Measurements from ENCODE around the gene RBBP5.

The RBBP5 gene

GRCh38 chr1:205072286-205072685 is 49.5 kb downstream of the RBBP5 start:
- Histone ChIP-seq H3K27me3 (ENCODE audit: insufficient read depth, low read length) (no peaks in the 10 kb centered on the region), H3K4me1 (ENCODE audit: insufficient read depth, low read length) (no peaks in the 10 kb centered on the region), H3K4me3 (ENCODE audit: low read length) (no peak overlapping the region), H3K9ac (ENCODE audit: low read depth, low read length) (no peak overlapping the region), H3K9me3 (ENCODE audit: insufficient read depth, low read depth, low read length) (no peaks in the 10 kb centered on the region), H3K36me3 (ENCODE audit: insufficient read depth, low read depth, low read length) (no peaks in the 10 kb centered on the region), H3K27ac (ENCODE audit: low read length) (no peak overlapping the region)

GRCh38 chr1:205071801-205072200 is 50.0 kb downstream of the RBBP5 start:
- Histone ChIP-seq H3K27me3 (ENCODE audit: insufficient read depth, low read length) (no peaks in the 10 kb centered on the region), H3K27ac (ENCODE audit: low read length) (no peak overlapping the region), H3K4me1 (ENCODE audit: insufficient read depth, low read length) (no peaks in the 10 kb centered on the region), H3K9me3 (ENCODE audit: insufficient read depth, low read depth, low read length) (no peaks in the 10 kb centered on the region), H3K36me3 (ENCODE audit: insufficient read depth, low read depth, low read length) (no peaks in the 10 kb centered on the region), H3K4me3 (ENCODE audit: low read length) (no peak overlapping the region), H3K9ac (ENCODE audit: low read depth, low read length) (no peak overlapping the region)

- Histone ChIP-seq H3K27me3 (ENCODE audit: insufficient read depth, low read length) (no peaks in the 10 kb centered on the region), H3K4me3 (ENCODE audit: low read length) (no peak overlapping the region)
These were observed 50.8 kb downstream of the RBBP5 start for GRCh38 chr1:205071028-205071409.

GRCh38 chr1:205069371-205070125 is 52.2 kb downstream of the RBBP5 start:
- Histone ChIP-seq H3K4me3 (ENCODE audit: low read length) (no peak overlapping the region), H3K27me3 (ENCODE audit: insufficient read depth, low read length) (no peaks in the 10 kb centered on the region), H3K27ac (ENCODE audit: low read length) (no peak overlapping the region), H3K36me3 (ENCODE audit: insufficient read depth, low read depth, low read length) (no peaks in the 10 kb centered on the region), H3K9me3 (ENCODE audit: insufficient read depth, low read depth, low read length) (no peaks in the 10 kb centered on the region), H3K4me1 (ENCODE audit: insufficient read depth, low read length) (no peaks in the 10 kb centered on the region), H3K9ac (ENCODE audit: low read depth, low read length) (no peak overlapping the region)

More at GRCh38 chr1:205071028-205071409, 50.8 kb downstream of the RBBP5 start:
- Histone ChIP-seq H3K9ac (ENCODE audit: low read depth, low read length) (no peak overlapping the region), H3K36me3 (ENCODE audit: insufficient read depth, low read depth, low read length) (no peaks in the 10 kb centered on the region), H3K4me1 (ENCODE audit: insufficient read depth, low read length) (no peaks in the 10 kb centered on the region), H3K9me3 (ENCODE audit: insufficient read depth, low read depth, low read length) (no peaks in the 10 kb centered on the region), H3K27ac (ENCODE audit: low read length) (no peak overlapping the region)

- H3K9me3 ChIP-seq (ENCODE audit: insufficient read depth, low read depth, low read length) = no peaks in the 10 kb centered on the region
- H3K27ac ChIP-seq (ENCODE audit: low read length) = no peak overlapping the region
- H3K4me3 ChIP-seq (ENCODE audit: low read length) = no peak overlapping the region
- H3K36me3 ChIP-seq (ENCODE audit: insufficient read depth, low read depth, low read length) = no peaks in the 10 kb centered on the region
- no peaks in the 10 kb centered on the region for H3K27me3 ChIP-seq (ENCODE audit: insufficient read depth, low read length)
- no peak overlapping the region for H3K9ac ChIP-seq (ENCODE audit: low read depth, low read length)
- no peaks in the 10 kb centered on the region for H3K4me1 ChIP-seq (ENCODE audit: insufficient read depth, low read length)
These were observed 53.2 kb downstream of the RBBP5 start for GRCh38 chr1:205068457-205069040.

GRCh38 chr1:205068001-205068400 is 53.8 kb downstream of the RBBP5 start:
- no peaks in the 10 kb centered on the region for H3K9me3 ChIP-seq (ENCODE audit: insufficient read depth, low read depth, low read length)
- H3K4me3 ChIP-seq (ENCODE audit: low read length) = no peak overlapping the region
- no peak overlapping the region for H3K9ac ChIP-seq (ENCODE audit: low read depth, low read length)
- H3K36me3 ChIP-seq (ENCODE audit: insufficient read depth, low read depth, low read length) = no peaks in the 10 kb centered on the region
- no peak overlapping the region for H3K27ac ChIP-seq (ENCODE audit: low read length)
- H3K27me3 ChIP-seq (ENCODE audit: insufficient read depth, low read length) = no peaks in the 10 kb centered on the region
- no peaks in the 10 kb centered on the region for H3K4me1 ChIP-seq (ENCODE audit: insufficient read depth, low read length)

GRCh38 chr1:205067031-205067430 is 54.7 kb downstream of the RBBP5 start:
- Histone ChIP-seq H3K27ac (ENCODE audit: low read length) (no peak overlapping the region), H3K4me3 (ENCODE audit: low read length) (no peak overlapping the region), H3K4me1 (ENCODE audit: insufficient read depth, low read length) (no peaks in the 10 kb centered on the region), H3K27me3 (ENCODE audit: insufficient read depth, low read length) (no peaks in the 10 kb centered on the region), H3K36me3 (ENCODE audit: insufficient read depth, low read depth, low read length) (no peaks in the 10 kb centered on the region), H3K9ac (ENCODE audit: low read depth, low read length) (no peak overlapping the region), H3K9me3 (ENCODE audit: insufficient read depth, low read depth, low read length) (no peaks in the 10 kb centered on the region)

GRCh38 chr1:205066141-205066818 is 55.5 kb downstream of the RBBP5 start:
- Histone ChIP-seq H3K27ac (ENCODE audit: low read length) (no peak overlapping the region), H3K4me3 (ENCODE audit: low read length) (no peak overlapping the region), H3K4me1 (ENCODE audit: insufficient read depth, low read length) (no peaks in the 10 kb centered on the region; the same call in 1 of the 2 replicates), H3K27me3 (ENCODE audit: insufficient read depth, low read length) (no peaks in the 10 kb centered on the region), H3K9me3 (ENCODE audit: insufficient read depth, low read depth, low read length) (no peaks in the 10 kb centered on the region), H3K36me3 (ENCODE audit: insufficient read depth, low read depth, low read length) (no peaks in the 10 kb centered on the region), H3K9ac (ENCODE audit: low read depth, low read length) (no peak overlapping the region)

- H3K4me3 ChIP-seq (ENCODE audit: low read length) = no peak overlapping the region
- no peaks in the 10 kb centered on the region for H3K36me3 ChIP-seq (ENCODE audit: insufficient read depth, low read depth, low read length)
- H3K4me1 ChIP-seq (ENCODE audit: insufficient read depth, low read length) = no peaks in the 10 kb centered on the region; the same call in 1 of the 2 replicates
- H3K27ac ChIP-seq (ENCODE audit: low read length) = no peak overlapping the region
- H3K9me3 ChIP-seq (ENCODE audit: insufficient read depth, low read depth, low read length) = no peaks in the 10 kb centered on the region
- no peaks in the 10 kb centered on the region for H3K27me3 ChIP-seq (ENCODE audit: insufficient read depth, low read length)
- no peak overlapping the region for H3K9ac ChIP-seq (ENCODE audit: low read depth, low read length)
These were observed 56.1 kb downstream of the RBBP5 start for GRCh38 chr1:205065666-205066065.

- Histone ChIP-seq H3K9ac (ENCODE audit: low read depth, low read length) (no peak overlapping the region), H3K4me3 (ENCODE audit: low read length) (no peak overlapping the region), H3K27ac (ENCODE audit: low read length) (no peak overlapping the region), H3K9me3 (ENCODE audit: insufficient read depth, low read depth, low read length) (no peaks in the 10 kb centered on the region), H3K4me1 (ENCODE audit: insufficient read depth, low read length) (no peaks in the 10 kb centered on the region; the same call in 1 of the 2 replicates), H3K27me3 (ENCODE audit: insufficient read depth, low read length) (no peaks in the 10 kb centered on the region), H3K36me3 (ENCODE audit: insufficient read depth, low read depth, low read length) (no peaks in the 10 kb centered on the region)
These were observed 56.9 kb downstream of the RBBP5 start for GRCh38 chr1:205064741-205065316.

GRCh38 chr1:205064301-205064700 is 57.5 kb downstream of the RBBP5 start:
- Histone ChIP-seq H3K9me3 (ENCODE audit: insufficient read depth, low read depth, low read length) (no peaks in the 10 kb centered on the region), H3K4me3 (ENCODE audit: low read length) (no peak overlapping the region), H3K9ac (ENCODE audit: low read depth, low read length) (no peak overlapping the region), H3K27me3 (ENCODE audit: insufficient read depth, low read length) (no peaks in the 10 kb centered on the region), H3K36me3 (ENCODE audit: insufficient read depth, low read depth, low read length) (no peaks in the 10 kb centered on the region), H3K27ac (ENCODE audit: low read length) (no peak overlapping the region), H3K4me1 (ENCODE audit: insufficient read depth, low read length) (no peaks in the 10 kb centered on the region; the same call in 1 of the 2 replicates)
